Vagina (tissue), 2 donors: Measurements from ENCODE around the gene LDLRAD3.

Experiments used
- CTCF ChIP-seq, 3 experiments: fragments of 450-650 bp in 2 of 3; fragments of 200-600 bp in 1 of 3; sonication (generic) in 1 of 3; IDR thresholded peaks; one replicate each; pipeline ENCODE4 v1.5.1; 2017 to 2019; ENCODE audit warnings: antibody characterized with exemption in 3 of 3, mild to moderate bottlenecking in 2 of 3, moderate library complexity in 2 of 3
- POLR2A ChIP-seq, 2 donors: fragments of 450-650 bp; IDR thresholded peaks; one replicate each; pipeline ENCODE4 v1.6.1; 2017; ENCODE audit warnings: antibody characterized with exemption in 2 of 2, mild to moderate bottlenecking in 2 of 2, moderate library complexity in 2 of 2
- POLR2AphosphoS5 ChIP-seq, 2 donors: sonication (generic); formaldehyde crosslinking; IDR thresholded peaks; one replicate each; pipeline ENCODE4 v1.9.0; 2017; ENCODE audit warnings: antibody characterized with exemption in 2 of 2, mild to moderate bottlenecking in 2 of 2, low read depth in 1 of 2; ENCODE audit not compliant: insufficient read depth in 1 of 2

- TF ChIP-seq CTCF (IDR thresholded peaks at IDR 0.05) (no peak), POLR2AphosphoS5 (IDR thresholded peaks at IDR 0.05; ENCODE audit: insufficient read depth in 1 of 2, low read depth in 1 of 2) (no peak), POLR2A (IDR thresholded peaks at IDR 0.05) (no peak)
Observed at GRCh38 chr11:36270701-36271100, 326.8 kb downstream of the LDLRAD3 start.
